HCT116 (cell line): ENCODE results near the gene P2RX3. TPM values are rescaled to one million over a fixed set of nuclear protein-coding genes. Genes with fewer than 3 reads are reported as not detected.

Experiments used
- ATAC-seq: fragments of 200-7000 bp; cut with Tn5 transposase; 2 replicates; pipeline ENCODE4 v1.9.1; 2020; ENCODE audit warnings: mild to moderate bottlenecking, moderate library complexity
- BruUV-seq: library from RNA; stranded (reverse); fragments of 400-500 nt; replicated peaks from 2 replicates; lab custom pipeline; 2021; lab: Mats Ljungman, UMichigan
- CTCF ChIA-PET: fragments of 300-600 bp; sonication (Branson Sonifier 250); formaldehyde crosslinking; loops from one replicate; lab custom pipeline; 2021; ENCODE audit warnings: antibody characterized with exemption; lab: Charles Lee
- POLR2A ChIA-PET: fragments of 300-600, 350-600 bp; sonication (Branson Sonifier 250); formaldehyde crosslinking; loops from one replicate; lab custom pipeline; 2021; ENCODE audit warnings: antibody characterized with exemption; lab: Charles Lee
- RAD21 ChIA-PET, 2 experiments: fragments of 300-600 bp; sonication (Branson Sonifier 250); formaldehyde crosslinking; loops; one replicate each; lab custom pipeline; 2023; ENCODE audit warnings: low total read pairs in 2 of 2; ENCODE audit not compliant: uncharacterized antibody in 2 of 2, unreplicated experiment in 2 of 2, low non-redundant PET in 1 of 2; lab: Charles Lee
- DNase-seq: peaks from one replicate; pipeline ENCODE4 v3.0.0-alpha.2; 2010; ENCODE audit warnings: low read depth, low spot score
- H2AFZ ChIP-seq: fragments of 200-600 bp; shearing (Covaris generic), sonication (generic); 2 replicates; pipeline ENCODE4 v1.6.1; 2017; ENCODE audit warnings: low read depth, mixed run types, mixed read lengths, antibody characterized with exemption, low read length; ENCODE audit not compliant: poor library complexity, severe bottlenecking
- H3K27ac ChIP-seq: 2 replicates; pipeline ENCODE4 v1.5.1; 2012; ENCODE audit warnings: low read depth, low read length
- H3K27me3 ChIP-seq: fragments of 200-600 bp; sonication (generic); 2 replicates; pipeline ENCODE4 v1.6.1; 2016; ENCODE audit warnings: mixed run types, low read length, mixed read lengths; ENCODE audit not compliant: insufficient read depth
- H3K36me3 ChIP-seq, 2 experiments: fragments of 200-500 bp in 1 of 2; fragments of 200-600 bp in 1 of 2; sonication (Bioruptor generic) in 1 of 2; sonication (generic) in 1 of 2; 2 replicates each; pipeline versions ENCODE4 v1.5.1 to v1.6.1; 2014 to 2016; ENCODE audit warnings: low read length in 2 of 2, inconsistent platforms in 1 of 2, mixed read lengths in 1 of 2, mixed run types in 1 of 2; ENCODE audit not compliant: insufficient read depth in 2 of 2, control insufficient read depth in 1 of 2
- H3K4me1 ChIP-seq, 2 experiments: fragments of 200-600 bp in 1 of 2; sonication (generic) in 1 of 2; 2 replicates each; pipeline versions ENCODE4 v1.5.1 to v1.6.1; 2012 to 2017; ENCODE audit warnings: low read length in 2 of 2, inconsistent platforms in 1 of 2, mild to moderate bottlenecking in 1 of 2, mixed read lengths in 1 of 2, mixed run types in 1 of 2, moderate library complexity in 1 of 2; ENCODE audit not compliant: insufficient read depth in 2 of 2, control insufficient read depth in 1 of 2
- H3K4me2 ChIP-seq: fragments of 200-600 bp; sonication (generic); 2 replicates; pipeline ENCODE4 v1.6.1; 2017; ENCODE audit warnings: mixed run types, low read length, mixed read lengths
- H3K4me3 ChIP-seq, 2 experiments: fragments of 200-600 bp in 1 of 2; sonication (generic) in 1 of 2; replicated peaks in 1 of 2; 2 replicates each; pipeline ENCODE4 v1.5.1; 2011 to 2016; ENCODE audit warnings: low read length in 2 of 2, control low read depth in 1 of 2, low read depth in 1 of 2, mild to moderate bottlenecking in 1 of 2, mixed read lengths in 1 of 2, mixed run types in 1 of 2
- H3K79me2 ChIP-seq: fragments of 200-600 bp; sonication (generic); 2 replicates; pipeline ENCODE4 v1.6.1; 2017; ENCODE audit warnings: mild to moderate bottlenecking, mixed run types, low read length, moderate library complexity, mixed read lengths; ENCODE audit not compliant: insufficient read depth
- H3K9ac ChIP-seq: fragments of 200-600 bp; sonication (generic); 2 replicates; pipeline ENCODE4 v1.6.1; 2016; ENCODE audit warnings: low read length, mixed read lengths
- H3K9me2 ChIP-seq: fragments of 200-600 bp; sonication (generic), shearing (Covaris generic); 2 replicates; pipeline ENCODE4 v1.6.1; 2017; ENCODE audit warnings: mixed run types, mild to moderate bottlenecking, moderate library complexity; ENCODE audit not compliant: insufficient read depth
- H3K9me3 ChIP-seq, 2 experiments: fragments of 200-500 bp in 1 of 2; fragments of 200-600 bp in 1 of 2; sonication (Bioruptor generic) in 1 of 2; sonication (generic) in 1 of 2; 2 replicates each; pipeline ENCODE4 v1.6.1; 2014 to 2017; ENCODE audit warnings: low read length in 2 of 2, mixed read lengths in 2 of 2, inconsistent platforms in 1 of 2, low read depth in 1 of 2, mild to moderate bottlenecking in 1 of 2, mixed run types in 1 of 2, moderate library complexity in 1 of 2; ENCODE audit not compliant: control insufficient read depth in 1 of 2, insufficient read depth in 1 of 2
- H4K20me1 ChIP-seq: fragments of 200-600 bp; sonication (generic), shearing (Covaris generic); 2 replicates; pipeline ENCODE4 v1.6.1; 2017; ENCODE audit warnings: mixed run types, mild to moderate bottlenecking, moderate library complexity; ENCODE audit not compliant: insufficient read depth
- CTCF ChIP-seq, 3 experiments: fragments of 200-600 bp in 1 of 3; sonication (generic) in 1 of 3; IDR thresholded peaks in 2 of 3; conservative IDR thresholded peaks in 1 of 3; 2 replicates each; pipeline ENCODE4 v1.5.1; 2012 to 2017; ENCODE audit warnings: low read depth in 2 of 3, low read length in 2 of 3, antibody characterized with exemption in 1 of 3, borderline replicate concordance in 1 of 3, control low read depth in 1 of 3, mild to moderate bottlenecking in 1 of 3, mixed read lengths in 1 of 3, mixed run types in 1 of 3, moderate library complexity in 1 of 3; ENCODE audit not compliant: insufficient read depth in 1 of 3
- FOSL1 ChIP-seq: IDR thresholded peaks from 2 replicates; pipeline ENCODE4 v1.6.1; 2012; ENCODE audit warnings: low read depth
- JUND ChIP-seq: IDR thresholded peaks from 2 replicates; pipeline ENCODE4 v1.6.1; 2012
- RAD21 ChIP-seq: IDR thresholded peaks from 2 replicates; pipeline ENCODE4 v1.6.1; 2012; ENCODE audit warnings: low read depth, mild to moderate bottlenecking
- REST ChIP-seq: IDR thresholded peaks from 2 replicates; pipeline ENCODE4 v1.6.1; 2012; ENCODE audit warnings: low read depth
- SIN3A ChIP-seq: IDR thresholded peaks from 2 replicates; pipeline ENCODE4 v1.6.1; 2012; ENCODE audit warnings: low read depth
- SP1 ChIP-seq: IDR thresholded peaks from 2 replicates; pipeline ENCODE4 v1.6.1; 2012; ENCODE audit warnings: low read depth
- intact Hi-C: fragments of 100-400 bp; cut with micrococcal nuclease; formaldehyde crosslinking; loops from 2 replicates; pipeline ENCODE4 v1.10.0; 2022
- total RNA-seq: library from RNA; stranded (reverse); gene quantifications from one replicate; pipeline ENCODE4 v1.2.1, GENCODE V29; 2021; ENCODE audit not compliant: unreplicated experiment
- TF ChIP-seq, protein P1 (sequence below): IDR thresholded peaks from 2 replicates; pipeline ENCODE4 v1.6.1; 2012

Gene P2RX3
- total RNA-seq, 1 experiment from 2014 or later = not detected

DNA sequence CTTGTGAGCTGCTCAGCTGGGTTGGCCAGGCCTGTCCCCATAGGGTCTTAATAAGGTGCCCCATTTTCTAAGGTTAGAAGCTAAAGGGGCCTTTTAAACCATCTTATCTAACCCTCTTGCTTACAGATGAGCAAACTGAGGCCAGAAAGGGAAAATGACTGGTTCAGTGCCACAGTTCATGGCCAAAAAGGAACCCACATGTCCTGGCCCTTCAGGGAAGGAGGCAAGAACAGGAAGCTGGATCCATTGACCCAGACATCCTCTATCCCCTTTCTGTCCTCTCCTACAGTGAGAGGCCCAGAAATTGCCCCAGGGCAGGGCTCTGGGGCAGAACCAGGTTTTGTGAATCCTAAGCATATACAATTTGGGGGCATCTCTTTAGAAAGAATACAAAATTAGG is 32.8 kb downstream of the P2RX3 start:
- H3K9me2 ChIP-seq = no peaks in the 10 kb centered on the region
- no peak overlapping the region for H3K4me2 ChIP-seq
- BruUV-seq = no TSS peak
- intact Hi-C loops = no loop called here
- H3K36me3 ChIP-seq = no peaks in the 10 kb centered on the region
- ChIA-PET CTCF (no interaction called here), POLR2A (no interaction called here), RAD21 (no interaction called here)
- no peak overlapping the region for H3K27ac ChIP-seq
- no peaks in the 10 kb centered on the region for H3K27me3 ChIP-seq
- no peak overlapping the region for H2AFZ ChIP-seq
- ATAC-seq = no peak
- TF ChIP-seq FOSL1 = no peak
- TF ChIP-seq, protein P1, sequence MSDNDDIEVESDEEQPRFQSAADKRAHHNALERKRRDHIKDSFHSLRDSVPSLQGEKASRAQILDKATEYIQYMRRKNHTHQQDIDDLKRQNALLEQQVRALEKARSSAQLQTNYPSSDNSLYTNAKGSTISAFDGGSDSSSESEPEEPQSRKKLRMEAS = no peak
- no peak for TF ChIP-seq RAD21
- no peak for TF ChIP-seq REST
- TF ChIP-seq SP1 = no peak
- TF ChIP-seq JUND = no peak
- no peak for TF ChIP-seq SIN3A
- TF ChIP-seq CTCF (IDR thresholded peaks at IDR 0.05 in 2 of 3, conservative IDR thresholded peaks at IDR 0.05 in 1 of 3; ENCODE audit: borderline replicate concordance in 1 of 3, insufficient read depth in 1 of 3, low read depth in 2 of 3, low read length in 2 of 3) = no peak
- H4K20me1 ChIP-seq = no peaks in the 10 kb centered on the region
- DNase-seq = no peak
- no peaks in the 10 kb centered on the region for H3K79me2 ChIP-seq
- H3K9me3 ChIP-seq = no peaks in the 10 kb centered on the region
- no peak overlapping the region for H3K4me3 ChIP-seq
- no peaks in the 10 kb centered on the region for H3K4me1 ChIP-seq
- H3K9ac ChIP-seq = no peak overlapping the region
